CD4-positive, alpha-beta T cell (primary cell): ENCODE results near the gene ROM1. TPM values are rescaled to one million over a fixed set of nuclear protein-coding genes. Genes with fewer than 3 reads are reported as not detected.

Source experiments
- ATAC-seq: fragments of 200-7000 bp; cut with Tn5 transposase; one replicate; pipeline ENCODE4 v1.10.0; 2022; ENCODE audit warnings: mild to moderate bottlenecking; ENCODE audit not compliant: poor library complexity
- CTCF ChIA-PET: fragments of 350-600 bp; sonication (Branson Sonifier 250); formaldehyde crosslinking; loops from one replicate; lab custom pipeline; 2021; ENCODE audit warnings: antibody characterized with exemption, inconsistent platforms; lab: Charles Lee
- POLR2A ChIA-PET: fragments of 350-600 bp; sonication (Branson Sonifier 250); formaldehyde crosslinking; loops from one replicate; lab custom pipeline; 2021; ENCODE audit warnings: antibody characterized with exemption, inconsistent platforms; lab: Charles Lee
- DNase-seq, 14 experiments: peaks; one replicate each; pipeline ENCODE4 v3.0.0-alpha.2; 2013 to 2020; ENCODE audit warnings: mixed read lengths in 2 of 14
- H3K27ac ChIP-seq, 2 donors: one replicate each; pipeline versions ENCODE4 v1.5.1 to v1.7.0; 2013; ENCODE audit warnings: low read length in 2 of 2, low read depth in 1 of 2, mild to moderate bottlenecking in 1 of 2
- H3K27me3 ChIP-seq, 2 experiments: 1 replicate in 1 of 2; 2 replicates in 1 of 2; pipeline versions ENCODE4 v1.6.1 to v1.7.0; 2013; ENCODE audit warnings: low read length in 2 of 2, control low read depth in 1 of 2, mild to moderate bottlenecking in 1 of 2, moderate library complexity in 1 of 2; ENCODE audit not compliant: insufficient read depth in 2 of 2, control insufficient read depth in 1 of 2
- H3K36me3 ChIP-seq: one replicate; pipeline ENCODE4 v1.6.1; 2013; ENCODE audit warnings: low read length, control low read depth; ENCODE audit not compliant: insufficient read depth
- H3K4me1 ChIP-seq: one replicate; pipeline ENCODE4 v1.6.1; 2013; ENCODE audit warnings: low read length, control low read depth; ENCODE audit not compliant: insufficient read depth
- H3K4me3 ChIP-seq: one replicate; pipeline ENCODE4 v1.5.1; 2013; ENCODE audit warnings: mild to moderate bottlenecking, low read length, moderate library complexity
- H3K9me3 ChIP-seq, 2 experiments: 1 replicate in 1 of 2; 2 replicates in 1 of 2; pipeline versions ENCODE4 v1.6.1 to v1.7.0; 2013; ENCODE audit warnings: low read length in 2 of 2, mild to moderate bottlenecking in 2 of 2, control low read depth in 1 of 2, moderate library complexity in 1 of 2; ENCODE audit not compliant: control insufficient read depth in 1 of 2, insufficient read depth in 1 of 2
- H3K27ac Mint-ChIP-seq: one replicate; pipeline ENCODE4 v1.8.0; 2020; ENCODE audit warnings: mixed read lengths
- H3K27me3 Mint-ChIP-seq: one replicate; pipeline ENCODE4 v1.8.0; 2021; ENCODE audit warnings: mixed read lengths
- H3K36me3 Mint-ChIP-seq: one replicate; pipeline ENCODE4 v1.8.0; 2021; ENCODE audit warnings: low read depth, mixed read lengths
- H3K4me1 Mint-ChIP-seq: one replicate; pipeline ENCODE4 v1.8.0; 2021; ENCODE audit warnings: low read depth, mixed read lengths
- H3K4me3 Mint-ChIP-seq: one replicate; pipeline ENCODE4 v1.8.0; 2020; ENCODE audit warnings: mild to moderate bottlenecking, mixed read lengths
- H3K9me3 Mint-ChIP-seq: one replicate; pipeline ENCODE4 v1.8.0; 2020; ENCODE audit warnings: mixed read lengths
- intact Hi-C, 2 experiments: fragments of 100-400 bp; cut with DNase I in 1 of 2; cut with micrococcal nuclease in 1 of 2; formaldehyde crosslinking; loops; one replicate each; pipeline versions ENCODE4 v1.15.1 to v1.9.0; 2023 to 2025; cut with DNase I, micrococcal nuclease
- total RNA-seq, 174 experiments: library from RNA in 2 of 174; stranded (reverse) in 2 of 174; gene quantifications; one replicate each; pipeline ENCODE4 v1.2.3 and lab custom pipeline; 2021 to 2026
- TF ChIP-seq, protein P1 (sequence below): fragments of 200-600 bp; IDR thresholded peaks from one replicate; pipeline ENCODE4 v1.8.0; 2022; ENCODE audit warnings: antibody characterized with exemption, mild to moderate bottlenecking

Gene ROM1
- total RNA-seq, 2 experiments from 2014 or later, result 0.42 to 0.71 TPM

DNA sequence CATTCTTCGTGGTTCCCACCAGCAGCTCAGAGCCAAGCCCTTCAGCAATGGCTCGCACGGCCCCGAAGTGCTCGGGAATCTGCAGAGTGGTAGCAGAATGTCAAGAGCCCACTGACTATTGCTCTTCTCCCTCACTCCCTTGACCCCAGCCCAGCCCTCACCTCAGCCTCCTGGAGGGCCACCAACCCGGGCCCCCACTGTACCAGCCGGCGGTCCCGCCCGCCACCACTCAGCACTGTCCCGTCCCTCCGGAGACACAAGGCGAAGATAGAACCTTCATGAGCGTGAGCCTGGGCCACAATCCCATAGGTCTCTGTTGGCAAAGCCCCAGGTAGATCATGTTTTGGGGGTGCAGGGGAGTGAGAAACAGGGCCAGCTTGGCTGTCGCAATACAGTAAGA, 7.2 kb upstream of the ROM1 start:
- ChIA-PET CTCF (no interaction called here), POLR2A (interaction anchor here (0.5 to 1.1 kb wide), 4 partner anchors 13 to 59 kb away, joined by 3 to 5 read pairs (median 4); partner anchors contain the start of genes C11orf98, CSKMT and TUT1)
- Mint-ChIP-seq H3K36me3 (peaks cover 68% of the 10 kb centered on the region), H3K9me3 (no peaks in the 10 kb centered on the region), H3K4me3 (peak overlapping the region; percentile 38), H3K27ac (no peak overlapping the region), H3K4me1 (peaks cover 46% of the 10 kb centered on the region), H3K27me3 (no peaks in the 10 kb centered on the region)
- H3K27me3 ChIP-seq, result no peaks in the 10 kb centered on the region
- H3K4me1 ChIP-seq, result peaks cover 45% of the 10 kb centered on the region
- DNase-seq (no peak), ATAC-seq (no peak)
- TF ChIP-seq, protein P1, sequence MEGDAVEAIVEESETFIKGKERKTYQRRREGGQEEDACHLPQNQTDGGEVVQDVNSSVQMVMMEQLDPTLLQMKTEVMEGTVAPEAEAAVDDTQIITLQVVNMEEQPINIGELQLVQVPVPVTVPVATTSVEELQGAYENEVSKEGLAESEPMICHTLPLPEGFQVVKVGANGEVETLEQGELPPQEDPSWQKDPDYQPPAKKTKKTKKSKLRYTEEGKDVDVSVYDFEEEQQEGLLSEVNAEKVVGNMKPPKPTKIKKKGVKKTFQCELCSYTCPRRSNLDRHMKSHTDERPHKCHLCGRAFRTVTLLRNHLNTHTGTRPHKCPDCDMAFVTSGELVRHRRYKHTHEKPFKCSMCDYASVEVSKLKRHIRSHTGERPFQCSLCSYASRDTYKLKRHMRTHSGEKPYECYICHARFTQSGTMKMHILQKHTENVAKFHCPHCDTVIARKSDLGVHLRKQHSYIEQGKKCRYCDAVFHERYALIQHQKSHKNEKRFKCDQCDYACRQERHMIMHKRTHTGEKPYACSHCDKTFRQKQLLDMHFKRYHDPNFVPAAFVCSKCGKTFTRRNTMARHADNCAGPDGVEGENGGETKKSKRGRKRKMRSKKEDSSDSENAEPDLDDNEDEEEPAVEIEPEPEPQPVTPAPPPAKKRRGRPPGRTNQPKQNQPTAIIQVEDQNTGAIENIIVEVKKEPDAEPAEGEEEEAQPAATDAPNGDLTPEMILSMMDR, result no peak
- peaks cover 69% of the 10 kb centered on the region for H3K36me3 ChIP-seq
- intact Hi-C loops, result loop anchor here in 1 of 2 experiments (10.0 kb wide), 1 partner anchor 159 kb away; the partner anchor contains the start of gene POLR2G
- no peaks in the 10 kb centered on the region for H3K9me3 ChIP-seq
- H3K4me3 ChIP-seq, result no peak overlapping the region
- no peak overlapping the region for H3K27ac ChIP-seq

DNA sequence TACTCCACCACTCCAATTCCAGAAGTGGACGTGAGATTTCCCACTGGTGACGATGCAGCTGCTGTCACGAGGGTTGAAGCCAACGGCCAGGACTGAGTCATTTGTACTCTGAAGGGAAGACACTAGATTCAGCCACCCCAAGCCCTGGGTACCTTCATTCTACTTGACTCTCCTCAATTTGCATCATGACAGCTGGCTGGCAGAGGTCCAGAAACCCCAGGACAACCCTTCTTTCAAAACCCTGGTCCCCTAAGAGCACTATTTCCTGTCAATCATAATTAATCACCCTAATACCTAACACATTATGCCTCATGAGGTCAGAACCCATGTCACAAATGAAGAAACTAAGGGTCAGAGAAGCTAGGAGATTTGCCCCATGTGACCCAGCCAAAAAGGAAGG, 5.3 kb upstream of the ROM1 start:
- Histone ChIP-seq H3K4me3 (no peak overlapping the region), H3K9me3 (no peaks in the 10 kb centered on the region), H3K4me1 (peaks cover 47% of the 10 kb centered on the region), H3K36me3 (peaks cover 72% of the 10 kb centered on the region), H3K27me3 (no peaks in the 10 kb centered on the region), H3K27ac (no peak overlapping the region)
- Mint-ChIP-seq H3K27me3 (no peaks in the 10 kb centered on the region), H3K4me1 (peaks cover 50% of the 10 kb centered on the region), H3K36me3 (peaks cover 63% of the 10 kb centered on the region), H3K9me3 (no peaks in the 10 kb centered on the region), H3K27ac (no peak overlapping the region), H3K4me3 (peak overlapping the region; percentile 43)
- intact Hi-C loops, result loop anchor here in 1 of 2 experiments (10.0 kb wide), 1 partner anchor 157 kb away; the partner anchor contains the start of gene POLR2G
- DNase-seq (peak in 2 of 14 experiments; percentile 53 to 66), ATAC-seq (no peak)
- TF ChIP-seq, protein P1, result no peak
- ChIA-PET CTCF (no interaction called here), POLR2A (interaction anchor here (0.7 to 2.5 kb wide), 5 partner anchors 8 to 248 kb away, joined by 3 to 16 read pairs (median 4); partner anchors contain the start of gene TUT1)

GRCh38 chr11:62608776-62609175, 4.3 kb upstream of the ROM1 start:
- Histone ChIP-seq H3K27ac (no peak overlapping the region), H3K4me1 (peaks cover 52% of the 10 kb centered on the region), H3K4me3 (no peak overlapping the region), H3K27me3 (no peaks in the 10 kb centered on the region), H3K9me3 (no peaks in the 10 kb centered on the region), H3K36me3 (peaks cover 71% of the 10 kb centered on the region)
- ChIA-PET POLR2A (interaction anchor here (0.7 to 2.5 kb wide), 6 partner anchors 12 to 246 kb away, joined by 3 to 16 read pairs (median 4); partner anchors contain the start of genes B3GAT3, TUT1 and UQCC3), CTCF (no interaction called here)
- Mint-ChIP-seq H3K9me3 (no peaks in the 10 kb centered on the region), H3K27ac (no peak overlapping the region), H3K27me3 (no peaks in the 10 kb centered on the region), H3K4me1 (peaks cover 41% of the 10 kb centered on the region), H3K4me3 (peak overlapping the region; percentile 49), H3K36me3 (peaks cover 58% of the 10 kb centered on the region)
- no peak for ATAC-seq
- no peak for DNase-seq
- TF ChIP-seq, protein P1, result no peak
- intact Hi-C loops, result loop anchor here in 1 of 2 experiments (10.0 kb wide), 1 partner anchor 156 kb away; the partner anchor contains the start of gene POLR2G
